K562 (cell line): ENCODE data around the gene HSD17B8. TPM values are rescaled to one million over a fixed set of nuclear protein-coding genes. Genes with fewer than 3 reads are reported as not detected.

Source experiments
- ATAC-seq: fragments of 200-7000 bp; cut with Tn5 transposase; 3 replicates; pipeline ENCODE4 v1.9.1; 2020; ENCODE audit warnings: moderate library complexity
- BruUV-seq: library from RNA; stranded (reverse); fragments of 400-500 nt; replicated peaks from 2 replicates; lab custom pipeline; 2021; lab: Mats Ljungman, UMichigan
- CTCF ChIA-PET: fragments of 300-600 bp; formaldehyde crosslinking; extraction: SDS; loops from one replicate; lab custom pipeline; 2021; ENCODE audit warnings: low intra/inter-chr PET ratio; lab: Yijun Ruan, JAX
- POLR2A ChIA-PET: fragments of 300-600, 350-650 bp; sonication (Branson Sonifier 250); formaldehyde crosslinking; extraction: SDS; loops from one replicate; lab custom pipeline; 2021; ENCODE audit warnings: antibody characterized with exemption, inconsistent platforms; lab: Yijun Ruan, JAX
- DNase-seq, 4 experiments: peaks; one replicate each; pipeline versions ENCODE4 v3.0.0 to v3.0.0-alpha.2; 2011 to 2018; ENCODE audit warnings: low spot score in 3 of 4, mixed read lengths in 3 of 4; ENCODE audit errors: extremely low read depth in 1 of 4
- FAIRE-seq: peaks from 2 replicates; lab custom pipeline; 2011; peaks lifted over from hg19 to GRCh38; lab: Jason Lieb, UNC
- H2AFZ ChIP-seq: 2 replicates; pipeline ENCODE4 v1.6.0; 2011; ENCODE audit warnings: low read depth, low read length, control low read depth, inconsistent platforms
- H3K27ac ChIP-seq: fragments of 200-600 bp; 3 replicates; pipeline ENCODE4 v1.8.0; 2011; ENCODE audit warnings: low read depth, mild to moderate bottlenecking, control low read depth, inconsistent platforms, low read length, moderate library complexity, mixed read lengths; ENCODE audit errors: extremely low read depth
- H3K27me3 ChIP-seq, 2 experiments: fragments of 300-600 bp in 1 of 2; 2 replicates in 1 of 2; 3 replicates in 1 of 2; pipeline versions ENCODE4 v1.6.0 to v1.8.0; 2011; ENCODE audit warnings: inconsistent platforms in 2 of 2, low read length in 2 of 2, mild to moderate bottlenecking in 1 of 2, mixed read lengths in 1 of 2, moderate library complexity in 1 of 2; ENCODE audit not compliant: control insufficient read depth in 2 of 2, insufficient read depth in 2 of 2
- H3K36me3 ChIP-seq: fragments of 300-600 bp; 3 replicates; pipeline ENCODE4 v1.8.0; 2011; ENCODE audit warnings: mild to moderate bottlenecking, low read length, inconsistent platforms; ENCODE audit not compliant: control insufficient read depth, insufficient read depth
- H3K4me1 ChIP-seq, 2 experiments: fragments of 200-600 bp in 1 of 2; replicated peaks in 1 of 2; 2 replicates in 1 of 2; 3 replicates in 1 of 2; pipeline versions ENCODE4 v1.5.1 to v1.8.0; 2011; ENCODE audit warnings: inconsistent platforms in 2 of 2, low read length in 2 of 2, mild to moderate bottlenecking in 1 of 2, mixed read lengths in 1 of 2, moderate library complexity in 1 of 2; ENCODE audit not compliant: control insufficient read depth in 2 of 2, insufficient read depth in 2 of 2
- H3K4me2 ChIP-seq: 2 replicates; pipeline ENCODE4 v1.6.1; 2011; ENCODE audit warnings: low read length, control low read depth, inconsistent platforms, mixed read lengths; ENCODE audit not compliant: insufficient read depth
- H3K4me3 ChIP-seq: fragments of 200-600 bp; sonication (generic), shearing (Covaris generic); 2 replicates; pipeline ENCODE4 v1.5.1; 2016; ENCODE audit warnings: control low read depth, inconsistent platforms
- H3K79me2 ChIP-seq: fragments of 200-600 bp; 3 replicates; pipeline ENCODE4 v1.8.0; 2011; ENCODE audit warnings: low read length, inconsistent platforms; ENCODE audit not compliant: control insufficient read depth, insufficient read depth
- H3K9ac ChIP-seq, 2 experiments: 2 replicates each; pipeline versions ENCODE4 v1.6.0 to v1.6.1; 2011; ENCODE audit warnings: low read depth in 2 of 2, low read length in 2 of 2, control low read depth in 1 of 2, inconsistent platforms in 1 of 2, mild to moderate bottlenecking in 1 of 2, mixed read lengths in 1 of 2; ENCODE audit not compliant: insufficient read depth in 1 of 2
- H3K9me1 ChIP-seq: one replicate; pipeline ENCODE4 v1.6.0; 2011; ENCODE audit warnings: inconsistent platforms, mild to moderate bottlenecking, low read length, moderate library complexity; ENCODE audit not compliant: control insufficient read depth, insufficient read depth
- H3K9me3 ChIP-seq: replicated peaks from 2 replicates; pipeline ENCODE4 v1.5.1; 2011; ENCODE audit warnings: low read depth, low read length, inconsistent platforms; ENCODE audit not compliant: control insufficient read depth, insufficient read depth
- H4K20me1 ChIP-seq: replicated peaks from 2 replicates; pipeline ENCODE4 v1.6.1; 2011; ENCODE audit warnings: low read length, inconsistent platforms, mixed read lengths; ENCODE audit not compliant: control insufficient read depth, insufficient read depth
- ARID3B ChIP-seq: fragments of 250-450 bp; sonication (Bioruptor Pico); IDR thresholded peaks from 2 replicates; pipeline ENCODE4 v1.4.0; 2020; ENCODE audit warnings: borderline replicate concordance
- FUS ChIP-seq: fragments of 200-400 bp; formaldehyde crosslinking; optimal IDR thresholded peaks from 2 replicates; pipeline ENCODE3; 2017; ENCODE audit warnings: low read depth, low read length
- HNRNPL ChIP-seq: fragments of 200-400 bp; formaldehyde crosslinking; IDR thresholded peaks from 2 replicates; pipeline ENCODE4 v1.6.1; 2017; ENCODE audit warnings: low read depth, mild to moderate bottlenecking, low read length
- MTA2 ChIP-seq: fragments of 450-650 bp; IDR thresholded peaks from 2 replicates; pipeline ENCODE4 v1.6.1; 2016; ENCODE audit warnings: low read depth
- MXD1 ChIP-seq: fragments of 250-450 bp; sonication (Bioruptor Pico); IDR thresholded peaks from 2 replicates; pipeline ENCODE4 v1.8.0; 2021; ENCODE audit warnings: borderline replicate concordance, mild to moderate bottlenecking, moderate library complexity; ENCODE audit not compliant: poor library complexity, severe bottlenecking
- NR4A1 ChIP-seq, 2 experiments: fragments of 250-450 bp in 1 of 2; fragments of 450-650 bp in 1 of 2; sonication (Bioruptor Pico) in 1 of 2; IDR thresholded peaks; 2 replicates each; pipeline versions ENCODE4 v1.4.0 to v1.6.1; 2016 to 2020; ENCODE audit warnings: mild to moderate bottlenecking in 2 of 2, missing compliant biosample characterization in 1 of 2, missing genetic modification characterization in 1 of 2, moderate library complexity in 1 of 2
- SMARCA4 ChIP-seq: fragments of 450-650 bp; IDR thresholded peaks from 2 replicates; pipeline ENCODE4 v1.6.1; 2016
- ZBTB12 ChIP-seq: fragments of 250-450 bp; sonication (Bioruptor Pico); IDR thresholded peaks from 2 replicates; pipeline ENCODE4 v1.4.0; 2020
- ZNF583 ChIP-seq: fragments of 250-450 bp; sonication (Bioruptor Pico); IDR thresholded peaks from 2 replicates; pipeline ENCODE4 v1.4.0; 2020
- WGBS: fragments of 100-300 bp; shearing (Covaris generic); methylation state at CpG from one replicate; pipeline ENCODE4 v1.1.6; 2016; ENCODE audit warnings: low coverage, mixed read lengths; ENCODE audit not compliant: insufficient coverage; ENCODE audit errors: missing lambda C conversion rate; 5-methylcytosine and 5-hydroxymethylcytosine counted together
- in situ Hi-C: fragments of 300-500 bp; cut with MboI; formaldehyde crosslinking; loops from 4 replicates; pipeline ENCODE4 v1.15.0; 2018; ENCODE audit warnings: inconsistent platforms, mixed read lengths
- intact Hi-C: fragments of 100-400 bp; cut with micrococcal nuclease; formaldehyde crosslinking; loops from 2 replicates; pipeline ENCODE4 v1.14.2; 2022
- polyA plus RNA-seq, 8 experiments: library from polyadenylated mRNA; depleted of rRNA in 4 of 8; stranded (reverse) in 5 of 8; unstranded in 3 of 8; fragments of >200 nt; fragmentation: Nextera tagmentation in 2 of 8; fragmentation: Illumina TruSeq in 1 of 8; extraction: Ambion mirVana in 2 of 8; extraction: Trizol in 1 of 8; gene quantifications; 2 replicates each; pipeline versions ENCODE4 v1.2.1 to v1.2.3, GENCODE V29; 2011 to 2014; ENCODE audit warnings: inconsistent platforms in 1 of 8, missing spikeins in 1 of 8
- total RNA-seq, 7 experiments: library from RNA; depleted of rRNA in 6 of 7; stranded (reverse); fragments of >200 nt in 6 of 7; fragmentation: Illumina TruSeq in 2 of 7; extraction: Trizol in 2 of 7; gene quantifications; 2 replicates each; pipeline versions ENCODE4 v1.2.1 to v1.2.3, GENCODE V29; 2011 to 2021; ENCODE audit warnings: low replicate concordance in 1 of 7

Gene HSD17B8
- total and polyA plus RNA-seq, 9 of the 15 experiments (the other 6 are each of a cell fraction or from before 2014, with no cell fraction given), result 3.7 to 35.2 (median 14.2) TPM

- H2AFZ ChIP-seq, result no peak overlapping the region
- no peak overlapping the region for H3K4me2 ChIP-seq
- no peaks in the 10 kb centered on the region for H3K36me3 ChIP-seq
- CTCF ChIA-PET, result no interaction called here
- 15% methylated on average over 10 of the region's 10 CpGs for WGBS
- no peaks in the 10 kb centered on the region for H3K4me1 ChIP-seq
- H3K79me2 ChIP-seq, result no peaks in the 10 kb centered on the region
- no peak overlapping the region for H3K4me3 ChIP-seq
- POLR2A ChIA-PET, result no interaction called here
- no peaks in the 10 kb centered on the region for H3K9me1 ChIP-seq
- DNase-seq (no peak), ATAC-seq (no peak), FAIRE-seq (no peak)
- in situ Hi-C loops, result no loop called here
- intact Hi-C loops, result no loop called here
- H3K9ac ChIP-seq, result peak overlapping the region in 1 of 2 experiments; percentile 38; a peak in 2 of 4 replicates
- H3K27me3 ChIP-seq, result peaks cover 3 to 18% of the 10 kb centered on the region in 2 experiments; a peak in 4 of 5 replicates
- TF ChIP-seq MTA2 (no peak), HNRNPL (no peak), ZNF583 (CRISPR knock-in tag) (no peak), ZBTB12 (CRISPR knock-in tag) (no peak), MXD1 (CRISPR knock-in tag) (no peak), ARID3B (CRISPR knock-in tag) (no peak), NR4A1 (CRISPR knock-in tag; IDR thresholded peaks at IDR 0.05) (no peak), NR4A1 (tag; IDR thresholded peaks at IDR 0.05) (no peak), FUS (no peak), SMARCA4 (no peak)
- no TSS peak for BruUV-seq
- H4K20me1 ChIP-seq, result no peaks in the 10 kb centered on the region
- no peak overlapping the region for H3K27ac ChIP-seq
- peaks cover 12% of the 10 kb centered on the region for H3K9me3 ChIP-seq
Observed at GRCh38 chr6:33178755-33179475, 25.5 kb upstream of the HSD17B8 start.
